IMR-90 (cell line): ENCODE data around the gene DMD. TPM values are rescaled to one million over a fixed set of nuclear protein-coding genes. Genes with fewer than 3 reads are reported as not detected.

Experiments
- ATAC-seq: fragments of 200-7000 bp; cut with Tn5 transposase; 2 replicates; pipeline ENCODE4 v1.9.1; 2020; ENCODE audit warnings: low read depth, mild to moderate bottlenecking, moderate library complexity
- BruUV-seq: library from RNA; stranded (reverse); fragments of 400-500 nt; replicated peaks from 2 replicates; lab custom pipeline; 2021; lab: Mats Ljungman, UMichigan
- CTCF ChIA-PET: fragments of 300-600 bp; formaldehyde crosslinking; extraction: SDS; loops from one replicate; lab custom pipeline; 2021; ENCODE audit warnings: antibody characterized with exemption; lab: Yijun Ruan, JAX
- POLR2A ChIA-PET: fragments of 300-600 bp; sonication (Branson Sonifier 250); formaldehyde crosslinking; loops from one replicate; lab custom pipeline; 2022; ENCODE audit warnings: antibody characterized with exemption; ENCODE audit not compliant: unreplicated experiment; lab: Charles Lee
- DNase-seq: peaks from one replicate; pipeline ENCODE4 v3.0.0; 2013
- H2AFZ ChIP-seq: replicated peaks from 2 replicates; pipeline ENCODE3; 2013; ENCODE audit warnings: low read length, mild to moderate bottlenecking; ENCODE audit not compliant: poor library complexity
- H2AK5ac ChIP-seq: 2 replicates; pipeline ENCODE4 v1.6.1; 2013; ENCODE audit warnings: low read depth, low read length, inconsistent platforms
- H2AK9ac ChIP-seq: replicated peaks from 2 replicates; pipeline ENCODE3; 2013; ENCODE audit warnings: mild to moderate bottlenecking, low read depth, low read length, moderate library complexity; ENCODE audit not compliant: poor library complexity
- H2BK120ac ChIP-seq: 2 replicates; pipeline ENCODE4 v1.6.1; 2013; ENCODE audit warnings: low read depth, low read length, inconsistent platforms
- H2BK15ac ChIP-seq: 3 replicates; pipeline ENCODE4 v1.6.1; 2013; ENCODE audit warnings: low read depth, low read length, inconsistent platforms
- H2BK20ac ChIP-seq: 2 replicates; pipeline ENCODE4 v1.6.1; 2013; ENCODE audit warnings: low read depth, mild to moderate bottlenecking, inconsistent platforms, low read length, moderate library complexity
- H2BK5ac ChIP-seq: 2 replicates; pipeline ENCODE4 v1.6.1; 2013; ENCODE audit warnings: mild to moderate bottlenecking, low read depth, low read length, inconsistent platforms; ENCODE audit not compliant: poor library complexity, severe bottlenecking
- H3K14ac ChIP-seq: replicated peaks from 2 replicates; pipeline ENCODE4 v1.6.1; 2013; ENCODE audit warnings: low read depth, low read length, inconsistent platforms
- H3K18ac ChIP-seq: 2 replicates; pipeline ENCODE4 v1.6.1; 2013; ENCODE audit warnings: low read depth, low read length, control low read depth
- H3K23ac ChIP-seq: 2 replicates; pipeline ENCODE4 v1.6.1; 2013; ENCODE audit warnings: low read depth, low read length, inconsistent platforms
- H3K27ac ChIP-seq: 2 replicates; pipeline ENCODE4 v1.5.1; 2013; ENCODE audit warnings: mild to moderate bottlenecking, control low read depth, low read length; ENCODE audit not compliant: insufficient read depth
- H3K27me3 ChIP-seq: 2 replicates; pipeline ENCODE4 v1.6.1; 2013; ENCODE audit warnings: low read length; ENCODE audit not compliant: control insufficient read depth, insufficient read depth
- H3K36me3 ChIP-seq: 2 replicates; pipeline ENCODE4 v1.6.1; 2013; ENCODE audit warnings: low read length, mixed read lengths; ENCODE audit not compliant: control insufficient read depth, insufficient read depth
- H3K4ac ChIP-seq: 2 replicates; pipeline ENCODE4 v1.6.1; 2013; ENCODE audit warnings: low read depth, low read length, inconsistent platforms
- H3K4me1 ChIP-seq: 2 replicates; pipeline ENCODE4 v1.6.1; 2013; ENCODE audit warnings: low read length, mixed read lengths; ENCODE audit not compliant: control insufficient read depth, insufficient read depth
- H3K4me2 ChIP-seq: 2 replicates; pipeline ENCODE4 v1.6.1; 2013; ENCODE audit warnings: low read depth, mild to moderate bottlenecking, control low read depth, low read length, moderate library complexity
- H3K4me3 ChIP-seq: 2 replicates; pipeline ENCODE4 v1.5.1; 2013; ENCODE audit warnings: low read depth, mild to moderate bottlenecking, control low read depth, low read length, moderate library complexity; ENCODE audit not compliant: insufficient read depth
- H3K56ac ChIP-seq: 2 replicates; pipeline ENCODE4 v1.6.1; 2013; ENCODE audit warnings: low read length, inconsistent platforms; ENCODE audit not compliant: insufficient read depth; ENCODE audit errors: extremely low read depth
- H3K79me1 ChIP-seq, 2 experiments: 2 replicates each; pipeline ENCODE4 v1.6.1; 2013; ENCODE audit warnings: low read length in 2 of 2, inconsistent platforms in 1 of 2, low read depth in 1 of 2
- H3K9ac ChIP-seq: 2 replicates; pipeline ENCODE4 v1.6.1; 2013; ENCODE audit warnings: low read depth, low read length, control low read depth
- H3K9me1 ChIP-seq: 2 replicates; pipeline ENCODE4 v1.6.1; 2013; ENCODE audit warnings: low read length, inconsistent platforms; ENCODE audit not compliant: insufficient read depth
- H3K9me3 ChIP-seq: 2 replicates; pipeline ENCODE4 v1.6.1; 2013; ENCODE audit warnings: low read length; ENCODE audit not compliant: control insufficient read depth, insufficient read depth
- H4K20me1 ChIP-seq: 2 replicates; pipeline ENCODE4 v1.6.1; 2013; ENCODE audit warnings: low read length, inconsistent platforms; ENCODE audit not compliant: insufficient read depth
- H4K5ac ChIP-seq: 2 replicates; pipeline ENCODE4 v1.6.1; 2013; ENCODE audit warnings: mild to moderate bottlenecking, low read depth, low read length, control low read depth
- H4K8ac ChIP-seq, 2 experiments: 2 replicates each; pipeline ENCODE4 v1.6.1; 2013; ENCODE audit warnings: low read depth in 2 of 2, low read length in 2 of 2, control low read depth in 1 of 2, inconsistent platforms in 1 of 2
- H4K91ac ChIP-seq: 2 replicates; pipeline ENCODE4 v1.6.1; 2013; ENCODE audit warnings: low read depth, low read length, inconsistent platforms; ENCODE audit not compliant: insufficient read depth
- CEBPB ChIP-seq: IDR thresholded peaks from 2 replicates; pipeline ENCODE4 v1.6.1; 2012; ENCODE audit warnings: low read depth, low read length, improper control_type of control experiment
- CTCF ChIP-seq: conservative IDR thresholded peaks from 2 replicates; pipeline ENCODE4 v1.5.1; 2012; ENCODE audit warnings: mild to moderate bottlenecking, low read depth, low read length, improper control_type of control experiment
- MAZ ChIP-seq: IDR thresholded peaks from 2 replicates; pipeline ENCODE4 v1.6.1; 2012; ENCODE audit warnings: low read depth, mild to moderate bottlenecking, low read length, improper control_type of control experiment, moderate library complexity, borderline replicate concordance
- MXI1 ChIP-seq: IDR thresholded peaks from 2 replicates; pipeline ENCODE4 v1.6.1; 2012; ENCODE audit warnings: low read depth, mild to moderate bottlenecking, low read length, moderate library complexity, borderline replicate concordance
- NFE2L2 ChIP-seq: fragments of 150-350 bp; IDR thresholded peaks from 2 replicates; pipeline ENCODE4 v1.6.1; 2016; ENCODE audit warnings: low read depth, mild to moderate bottlenecking, low read length
- RAD21 ChIP-seq: IDR thresholded peaks from 2 replicates; pipeline ENCODE4 v1.6.1; 2012; ENCODE audit warnings: low read length, improper control_type of control experiment
- RFX5 ChIP-seq: IDR thresholded peaks from 2 replicates; pipeline ENCODE4 v1.8.0; 2012; ENCODE audit warnings: low read depth, mild to moderate bottlenecking, low read length, moderate library complexity
- USF2 ChIP-seq: fragments of 150-350 bp; IDR thresholded peaks from 2 replicates; pipeline ENCODE4 v1.6.1; 2017; ENCODE audit warnings: mild to moderate bottlenecking, antibody characterized with exemption, low read length, low read depth
- WGBS, 2 experiments: methylation state at CpG; one replicate each; pipeline versions ENCODE4 v1.1.5 to v1.1.7; 2013; ENCODE audit warnings: missing lambda C conversion rate in 2 of 2; ENCODE audit not compliant: insufficient read length in 1 of 2; ENCODE audit errors: extremely low coverage in 2 of 2; 5-methylcytosine and 5-hydroxymethylcytosine counted together
- dilution Hi-C: fragments of 300-500 bp; cut with HindIII; formaldehyde crosslinking; loops from one replicate; pipeline ENCODE4 v1.14.3; 2018; ENCODE audit warnings: low sequenced_read_pairs; ENCODE audit not compliant: unreplicated experiment
- in situ Hi-C: fragments of 300-500 bp; cut with MboI; formaldehyde crosslinking; loops from 3 replicates; pipeline ENCODE4 v1.14.3; 2019; ENCODE audit warnings: low sequenced_read_pairs, inconsistent platforms, mixed read lengths
- intact Hi-C: fragments of 100-400 bp; cut with micrococcal nuclease; formaldehyde crosslinking; loops from 2 replicates; pipeline ENCODE4 v1.10.0; 2022
- polyA plus RNA-seq, 3 experiments: library from polyadenylated mRNA; depleted of rRNA; stranded (reverse); fragments of >200 nt; gene quantifications; 2 replicates each; pipeline ENCODE4 v1.2.3, GENCODE V29; 2012; ENCODE audit warnings: low replicate concordance in 1 of 3
- total RNA-seq: library from RNA; depleted of rRNA; stranded (reverse); fragments of >200 nt; gene quantifications from 2 replicates; pipeline ENCODE4 v1.2.3, GENCODE V29; 2012
- TF ChIP-seq, protein P1 (sequence below): fragments of 150-350 bp; IDR thresholded peaks from 2 replicates; pipeline ENCODE4 v1.6.1; 2016; ENCODE audit warnings: low read depth, mild to moderate bottlenecking, low read length, moderate library complexity, borderline replicate concordance

DMD gene
- total and polyA plus RNA-seq, 2 of the 4 experiments (the other 2 are of a cell fraction), result 6.6 to 11.8 TPM

- WGBS, 2 experiments, result no CpG with 5 or more reads among the region's 1 CpG
- Histone ChIP-seq H3K23ac (no peak overlapping the region), H3K56ac (no peak overlapping the region), H2BK5ac (no peak overlapping the region), H4K20me1 (no peaks in the 10 kb centered on the region), H3K79me1 (no peaks in the 10 kb centered on the region), H3K9ac (no peak overlapping the region), H4K5ac (no peak overlapping the region), H2BK120ac (no peak overlapping the region), H2AFZ (no peak overlapping the region), H3K4ac (no peak overlapping the region), H3K4me2 (no peak overlapping the region), H3K27me3 (no peaks in the 10 kb centered on the region), H3K4me3 (no peak overlapping the region), H3K18ac (no peak overlapping the region), H2BK20ac (no peak overlapping the region), H3K27ac (no peak overlapping the region), H2BK15ac (no peak overlapping the region), H3K9me1 (no peaks in the 10 kb centered on the region), H2AK5ac (no peak overlapping the region), H3K9me3 (no peaks in the 10 kb centered on the region), H4K91ac (no peak overlapping the region), H2AK9ac (no peak overlapping the region), H3K14ac (no peak overlapping the region), H3K36me3 (no peaks in the 10 kb centered on the region), H3K4me1 (no peaks in the 10 kb centered on the region), H4K8ac (no peak overlapping the region)
- intact Hi-C loops, result no loop called here
- ATAC-seq (no peak; the same call in none of the 2 replicates), DNase-seq (no peak)
- in situ Hi-C loops, result no loop called here
- POLR2A ChIA-PET, result no interaction called here
- no TSS peak for BruUV-seq
- TF ChIP-seq RAD21 (no peak), MXI1 (no peak), RFX5 (no peak), USF2 (no peak), CTCF (no peak), MAZ (no peak), NFE2L2 (no peak), CEBPB (no peak)
- TF ChIP-seq, protein P1, sequence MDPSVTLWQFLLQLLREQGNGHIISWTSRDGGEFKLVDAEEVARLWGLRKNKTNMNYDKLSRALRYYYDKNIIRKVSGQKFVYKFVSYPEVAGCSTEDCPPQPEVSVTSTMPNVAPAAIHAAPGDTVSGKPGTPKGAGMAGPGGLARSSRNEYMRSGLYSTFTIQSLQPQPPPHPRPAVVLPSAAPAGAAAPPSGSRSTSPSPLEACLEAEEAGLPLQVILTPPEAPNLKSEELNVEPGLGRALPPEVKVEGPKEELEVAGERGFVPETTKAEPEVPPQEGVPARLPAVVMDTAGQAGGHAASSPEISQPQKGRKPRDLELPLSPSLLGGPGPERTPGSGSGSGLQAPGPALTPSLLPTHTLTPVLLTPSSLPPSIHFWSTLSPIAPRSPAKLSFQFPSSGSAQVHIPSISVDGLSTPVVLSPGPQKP, result no peak
- CTCF ChIA-PET, result no interaction called here
- dilution Hi-C loops, result no loop called here
Observed at GRCh38 chrX:31572360-31572759, 1639.0 kb downstream of the DMD start.
